ENCODE results near the gene UBE2R2. TPM values are rescaled to one million over a fixed set of nuclear protein-coding genes. Genes with fewer than 3 reads are reported as not detected.

UBE2R2 gene
- total RNA-seq, 1 experiment from 2014 or later = 52.1 TPM

DNA sequence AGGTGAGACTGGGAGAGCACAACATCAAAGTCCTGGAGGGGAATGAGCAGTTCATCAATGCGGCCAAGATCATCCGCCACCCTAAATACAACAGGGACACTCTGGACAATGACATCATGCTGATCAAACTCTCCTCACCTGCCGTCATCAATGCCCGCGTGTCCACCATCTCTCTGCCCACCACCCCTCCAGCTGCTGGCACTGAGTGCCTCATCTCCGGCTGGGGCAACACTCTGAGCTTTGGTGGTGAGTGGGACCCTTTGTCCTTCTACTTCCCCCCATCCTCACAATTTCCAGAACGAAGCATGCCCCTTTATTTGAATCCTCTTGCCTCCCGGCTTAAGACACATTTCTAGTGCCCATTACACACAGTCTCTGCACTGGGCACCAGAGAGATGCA, 19.1 kb upstream of the UBE2R2 start:
- H3K14ac ChIP-seq (ENCODE audit: insufficient read depth, low read length) = no peak overlapping the region
- H3K23me2 ChIP-seq (ENCODE audit: insufficient read length, low read depth, low read length, poor library complexity, severe bottlenecking) = no peaks in the 10 kb centered on the region
- no peaks in the 10 kb centered on the region for H3K79me1 ChIP-seq (ENCODE audit: insufficient read depth, low read depth, low read length, poor library complexity, severe bottlenecking)
- H3K27me3 ChIP-seq (ENCODE audit: insufficient read depth, low read length) = no peaks in the 10 kb centered on the region
- H4K20me1 ChIP-seq (ENCODE audit: control insufficient read depth, insufficient read depth, insufficient read length) = no peaks in the 10 kb centered on the region
- no peaks in the 10 kb centered on the region for H3K79me2 ChIP-seq (ENCODE audit: insufficient read depth, low read length)
- no peak overlapping the region for H2BK5ac ChIP-seq (ENCODE audit: insufficient read length, low read length)
- H3K18ac ChIP-seq (ENCODE audit: insufficient read length, low read depth, low read length) = no peak overlapping the region
- no peak overlapping the region for H2BK120ac ChIP-seq (ENCODE audit: low read depth, low read length, poor library complexity, severe bottlenecking)
- no peak overlapping the region for H2BK20ac ChIP-seq (ENCODE audit: low read depth, low read length, poor library complexity, severe bottlenecking)
- no peak overlapping the region for H3K56ac ChIP-seq (ENCODE audit: insufficient read length, low read depth, low read length)
- no peak for DNase-seq
- Mint-ChIP-seq H3K36me3 (ENCODE audit: insufficient read depth in 1 of 3, low read depth in 3 of 3) (peaks cover 0 to 8% (median 3%) of the 10 kb centered on the region in 3 experiments; a peak in 1 of 7 replicates), H3K27ac (no peak overlapping the region), H3K4me1 (peaks cover 20% of the 10 kb centered on the region in 2 experiments), H3K27me3 (ENCODE audit: low read depth) (peaks cover 19% of the 10 kb centered on the region), H3K9me3 (peaks cover 0 to 6% of the 10 kb centered on the region in 2 experiments; a peak in 2 of 5 replicates), H3K4me3 (no peak overlapping the region)
- H3T11ph ChIP-seq (ENCODE audit: low read length) = no peak overlapping the region
- no peak overlapping the region for H4K91ac ChIP-seq (ENCODE audit: insufficient read length, low read depth, low read length)
- no peak overlapping the region for H3K23ac ChIP-seq (ENCODE audit: insufficient read length, low read depth, low read length)
- no peaks in the 10 kb centered on the region; the same call in 1 of the 2 replicates for H3K4me1 ChIP-seq (ENCODE audit: insufficient read depth, low read length)
- no peak overlapping the region for H2AFZ ChIP-seq (ENCODE audit: low read length)
- no CpG with 5 or more reads among the region's 8 CpGs for WGBS (ENCODE audit: extremely low coverage, insufficient read length, low lambda C conversion rate)
- no peak overlapping the region for H2BK15ac ChIP-seq (ENCODE audit: low read depth, low read length)
- no peak overlapping the region for H4K8ac ChIP-seq (replicated peaks; ENCODE audit: insufficient read length, low read depth, low read length)
- no peak overlapping the region for H3K27ac ChIP-seq (ENCODE audit: insufficient read length, low read depth, low read length)
- H3K4me2 ChIP-seq (ENCODE audit: insufficient read depth, insufficient read length, low read length) = no peak overlapping the region
- no peaks in the 10 kb centered on the region for H3K9me3 ChIP-seq (ENCODE audit: control insufficient read depth, low read depth, low read length)
- H3K4ac ChIP-seq (ENCODE audit: low read depth, low read length) = no peak overlapping the region
- no peak overlapping the region for H3K9ac ChIP-seq (ENCODE audit: extremely low read depth, insufficient read length, low read length)
- H2AK5ac ChIP-seq (ENCODE audit: insufficient read length, low read length) = no peak overlapping the region
- no peak overlapping the region for H2BK12ac ChIP-seq (ENCODE audit: insufficient read length, low read depth, low read length)
- no peak for TF ChIP-seq CTCF (conservative IDR thresholded peaks at IDR 0.05)
- H4K5ac ChIP-seq (ENCODE audit: insufficient read length, low read depth, low read length) = no peak overlapping the region
